SU-DHL-6 (cell line): Measurements from ENCODE around the gene RUFY4.

ENCODE experiments used
- H2AFZ ChIP-seq: fragments of 200-600 bp; sonication (generic); 2 replicates; pipeline ENCODE4 v1.6.1; 2014; ENCODE audit warnings: low read depth, mild to moderate bottlenecking, moderate library complexity, mixed read lengths, antibody characterized with exemption, low read length; ENCODE audit not compliant: severe bottlenecking
- H3F3A ChIP-seq: fragments of 200-600 bp; shearing (Covaris generic); 2 replicates; pipeline ENCODE4 v1.6.0; 2016; ENCODE audit warnings: antibody characterized with exemption, mild to moderate bottlenecking; ENCODE audit not compliant: insufficient read depth
- H3K27ac ChIP-seq: fragments of 200-600 bp; sonication (generic); 2 replicates; pipeline ENCODE4 v1.5.1; 2016; ENCODE audit warnings: low read depth, mild to moderate bottlenecking, low read length, moderate library complexity, mixed read lengths
- H3K27me3 ChIP-seq: fragments of 200-600 bp; sonication (generic), shearing (Covaris generic); 2 replicates; pipeline ENCODE4 v1.6.0; 2014; ENCODE audit warnings: mild to moderate bottlenecking, low read length
- H3K36me3 ChIP-seq: fragments of 200-600 bp; sonication (generic); 2 replicates; pipeline ENCODE4 v1.6.1; 2014; ENCODE audit warnings: mild to moderate bottlenecking, low read length, mixed read lengths
- H3K4me2 ChIP-seq: fragments of 300-600, 200-600 bp; shearing (Covaris generic), sonication (generic); 2 replicates; pipeline ENCODE4 v1.6.0; 2014; ENCODE audit warnings: low read length, low read depth, mild to moderate bottlenecking; ENCODE audit not compliant: poor library complexity, severe bottlenecking
- H3K4me3 ChIP-seq: fragments of 200-600 bp; sonication (generic); 2 replicates; pipeline ENCODE4 v1.5.1; 2014; ENCODE audit warnings: antibody characterized with exemption, low read length, mild to moderate bottlenecking, mixed read lengths; ENCODE audit not compliant: insufficient read depth, poor library complexity, severe bottlenecking
- H3K79me2 ChIP-seq: fragments of 200-600 bp; sonication (generic); 2 replicates; pipeline ENCODE4 v1.6.1; 2014; ENCODE audit warnings: mild to moderate bottlenecking, low read length, moderate library complexity; ENCODE audit not compliant: insufficient read depth
- H3K9ac ChIP-seq: fragments of 200-600 bp; sonication (generic); 2 replicates; pipeline ENCODE4 v1.7.0; 2014; ENCODE audit warnings: mild to moderate bottlenecking, low read length
- H3K9me2 ChIP-seq: fragments of 200-600 bp; sonication (generic); replicated peaks from 2 replicates; pipeline ENCODE4 v1.6.1; 2014; ENCODE audit warnings: low read length; ENCODE audit not compliant: insufficient read depth
- H3K9me3 ChIP-seq: fragments of 200-600 bp; sonication (generic); 2 replicates; pipeline ENCODE4 v1.6.1; 2014; ENCODE audit warnings: low read length, mixed read lengths; ENCODE audit not compliant: insufficient read depth
- H4K20me1 ChIP-seq: fragments of 200-600 bp; sonication (generic); 2 replicates; pipeline ENCODE4 v1.6.1; 2014; ENCODE audit warnings: low read depth, mild to moderate bottlenecking, antibody characterized with exemption, low read length, moderate library complexity, mixed read lengths
- EZH2phosphoT487 ChIP-seq: fragments of 200-600 bp; sonication (generic), shearing (Covaris generic); conservative IDR thresholded peaks from 2 replicates; pipeline ENCODE4 v1.6.1; 2018; ENCODE audit warnings: mild to moderate bottlenecking, antibody characterized with exemption, low read length, moderate library complexity, mixed read lengths
- TF ChIP-seq, protein P1 (sequence below): fragments of 200-600 bp; sonication (generic); IDR thresholded peaks from one replicate; pipeline ENCODE4 v1.5.1; 2017; ENCODE audit warnings: antibody characterized with exemption, mild to moderate bottlenecking, low read length, moderate library complexity; ENCODE audit not compliant: insufficient read depth, poor library complexity, severe bottlenecking

The RUFY4 gene

DNA sequence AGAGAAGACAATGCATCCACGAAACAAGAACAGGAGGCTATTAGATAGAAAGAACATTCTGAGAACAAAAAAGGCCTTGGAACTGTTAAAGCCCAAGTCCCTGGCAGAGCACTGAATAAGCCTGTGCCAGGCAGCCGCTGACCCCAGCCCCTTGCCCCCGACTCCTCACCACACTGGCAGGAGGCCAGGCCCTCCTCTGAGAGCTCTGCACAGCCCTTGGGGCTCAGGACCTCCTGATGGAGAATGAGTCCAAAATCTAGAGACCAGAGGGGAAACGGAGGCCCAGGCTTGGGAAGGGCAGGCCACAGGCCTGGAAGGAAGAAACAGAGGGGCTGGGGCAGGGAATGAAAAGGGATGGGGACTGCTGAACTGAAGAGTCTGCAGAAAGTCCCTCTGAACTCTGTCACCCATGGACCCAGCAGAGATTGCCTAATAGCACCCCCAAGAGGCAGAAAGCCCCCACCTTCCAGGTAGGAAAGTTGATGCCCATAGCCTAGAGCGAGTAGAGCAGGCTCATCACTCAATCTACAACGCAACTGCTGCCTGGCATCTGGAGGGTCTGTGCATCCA, 48.0 kb upstream of the RUFY4 start:
- H3K9me3 ChIP-seq, result no peaks in the 10 kb centered on the region
- no peaks in the 10 kb centered on the region for H3F3A ChIP-seq
- TF ChIP-seq, protein P1, sequence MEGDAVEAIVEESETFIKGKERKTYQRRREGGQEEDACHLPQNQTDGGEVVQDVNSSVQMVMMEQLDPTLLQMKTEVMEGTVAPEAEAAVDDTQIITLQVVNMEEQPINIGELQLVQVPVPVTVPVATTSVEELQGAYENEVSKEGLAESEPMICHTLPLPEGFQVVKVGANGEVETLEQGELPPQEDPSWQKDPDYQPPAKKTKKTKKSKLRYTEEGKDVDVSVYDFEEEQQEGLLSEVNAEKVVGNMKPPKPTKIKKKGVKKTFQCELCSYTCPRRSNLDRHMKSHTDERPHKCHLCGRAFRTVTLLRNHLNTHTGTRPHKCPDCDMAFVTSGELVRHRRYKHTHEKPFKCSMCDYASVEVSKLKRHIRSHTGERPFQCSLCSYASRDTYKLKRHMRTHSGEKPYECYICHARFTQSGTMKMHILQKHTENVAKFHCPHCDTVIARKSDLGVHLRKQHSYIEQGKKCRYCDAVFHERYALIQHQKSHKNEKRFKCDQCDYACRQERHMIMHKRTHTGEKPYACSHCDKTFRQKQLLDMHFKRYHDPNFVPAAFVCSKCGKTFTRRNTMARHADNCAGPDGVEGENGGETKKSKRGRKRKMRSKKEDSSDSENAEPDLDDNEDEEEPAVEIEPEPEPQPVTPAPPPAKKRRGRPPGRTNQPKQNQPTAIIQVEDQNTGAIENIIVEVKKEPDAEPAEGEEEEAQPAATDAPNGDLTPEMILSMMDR, result no peak
- no peaks in the 10 kb centered on the region for H3K36me3 ChIP-seq
- no peaks in the 10 kb centered on the region for H3K79me2 ChIP-seq
- no peak overlapping the region for H3K4me2 ChIP-seq
- no peak overlapping the region for H2AFZ ChIP-seq
- no peak overlapping the region for H3K9ac ChIP-seq
- H3K27me3 ChIP-seq, result no peaks in the 10 kb centered on the region
- H3K27ac ChIP-seq, result no peak overlapping the region
- H4K20me1 ChIP-seq, result no peaks in the 10 kb centered on the region
- no peak overlapping the region for H3K4me3 ChIP-seq
- H3K9me2 ChIP-seq, result no peaks in the 10 kb centered on the region

DNA sequence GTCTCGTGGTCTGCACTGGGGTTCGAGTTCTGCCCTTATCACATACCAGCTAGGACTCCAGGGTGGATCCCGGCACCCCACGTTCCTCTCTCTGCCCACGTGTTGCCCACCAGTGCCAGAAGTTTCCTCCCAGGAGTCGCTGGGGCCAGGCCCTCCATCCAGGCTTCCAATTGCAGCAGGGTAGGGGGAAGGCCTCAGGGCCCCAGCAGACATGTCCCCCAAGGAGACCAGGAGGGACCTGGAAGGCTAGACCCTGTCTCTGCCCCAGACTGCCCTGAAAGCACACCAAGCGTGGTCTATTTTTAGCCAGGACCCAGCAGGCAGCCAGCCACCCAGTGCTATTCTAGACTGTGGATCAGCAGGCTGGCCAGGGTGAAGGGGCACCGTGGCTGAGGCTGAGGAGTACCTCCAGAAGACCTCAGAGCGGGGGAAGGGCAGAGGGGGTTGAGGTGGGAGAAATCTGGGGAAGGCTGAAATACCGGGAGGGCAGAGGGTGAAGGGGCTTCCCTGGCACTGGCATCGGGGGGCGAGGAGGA, 47.4 kb upstream of the RUFY4 start:
- TF ChIP-seq, protein P1, result no peak
- no peak for TF ChIP-seq EZH2phosphoT487
- Histone ChIP-seq H3F3A (no peaks in the 10 kb centered on the region), H2AFZ (no peak overlapping the region), H3K4me2 (no peak overlapping the region), H3K9me3 (no peaks in the 10 kb centered on the region), H3K36me3 (no peaks in the 10 kb centered on the region), H3K27me3 (no peaks in the 10 kb centered on the region), H3K9me2 (no peaks in the 10 kb centered on the region), H3K9ac (no peak overlapping the region), H3K79me2 (no peaks in the 10 kb centered on the region), H4K20me1 (no peaks in the 10 kb centered on the region), H3K4me3 (no peak overlapping the region), H3K27ac (no peak overlapping the region)

DNA sequence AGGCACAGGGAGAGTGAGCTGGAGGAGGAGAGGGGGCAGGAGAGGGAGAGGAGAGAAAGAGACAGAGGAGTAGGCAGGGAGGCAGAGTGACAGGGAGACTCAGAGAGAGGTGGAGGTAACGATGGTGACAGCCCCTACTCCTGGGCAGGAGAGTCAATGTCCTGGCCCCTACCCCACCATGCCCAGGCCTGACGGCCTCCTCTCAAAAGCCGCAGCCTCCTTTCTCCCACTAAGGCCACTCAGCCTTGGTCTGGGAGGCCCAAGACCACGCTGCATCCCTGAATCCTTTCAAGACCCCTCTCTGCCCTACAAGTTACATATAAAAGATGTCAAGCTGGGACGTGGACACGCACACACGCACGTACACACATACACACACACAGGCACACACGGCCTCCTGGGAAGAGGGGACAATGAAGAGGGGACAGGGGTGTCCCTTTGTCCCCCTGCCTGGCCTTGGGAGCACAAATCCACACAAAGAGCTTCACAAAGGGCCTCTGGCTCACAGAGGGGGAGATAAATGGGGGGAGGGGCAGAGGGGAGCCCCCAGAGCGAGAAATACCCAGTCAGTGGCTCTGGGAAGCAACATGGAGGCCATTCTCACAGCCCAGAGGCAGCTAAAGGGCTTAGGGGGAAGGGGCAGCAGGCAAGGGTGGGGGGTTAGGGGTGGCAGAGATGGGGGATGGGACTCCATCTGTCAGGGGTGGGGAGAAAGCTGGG, 46.8 kb upstream of the RUFY4 start:
- no peaks in the 10 kb centered on the region for H3K79me2 ChIP-seq
- H2AFZ ChIP-seq, result no peak overlapping the region
- H3K36me3 ChIP-seq, result no peaks in the 10 kb centered on the region
- no peak overlapping the region for H3K4me3 ChIP-seq
- H3K27me3 ChIP-seq, result no peaks in the 10 kb centered on the region
- no peak overlapping the region for H3K4me2 ChIP-seq
- H3K27ac ChIP-seq, result no peak overlapping the region
- no peaks in the 10 kb centered on the region for H3K9me3 ChIP-seq
- H4K20me1 ChIP-seq, result no peaks in the 10 kb centered on the region
- H3K9me2 ChIP-seq, result no peaks in the 10 kb centered on the region
- H3F3A ChIP-seq, result no peaks in the 10 kb centered on the region
- H3K9ac ChIP-seq, result no peak overlapping the region
- TF ChIP-seq, protein P1, result no peak
- no peak for TF ChIP-seq EZH2phosphoT487
